Ammon's horn (tissue), 1 donor: ENCODE measurements around the gene ZDHHC24.
"Not testable (repeated sequence)": the region's sequence is repeated elsewhere in the genome, so short reads cannot be mapped to it uniquely, and the experiment has no call there.

Source experiments
- DNase-seq: peaks from one replicate; pipeline ENCODE4 v3.0.0-alpha.2; 2016; ENCODE audit warnings: low spot score

The ZDHHC24 gene

GRCh38 chr11:66544952-66545351 is 896 bp downstream of the ZDHHC24 start:
- DNase-seq = not testable (repeated sequence)

GRCh38 chr11:66543263-66544107 is 2.4 kb downstream of the ZDHHC24 start:
- DNase-seq = peak; percentile 34

DNA sequence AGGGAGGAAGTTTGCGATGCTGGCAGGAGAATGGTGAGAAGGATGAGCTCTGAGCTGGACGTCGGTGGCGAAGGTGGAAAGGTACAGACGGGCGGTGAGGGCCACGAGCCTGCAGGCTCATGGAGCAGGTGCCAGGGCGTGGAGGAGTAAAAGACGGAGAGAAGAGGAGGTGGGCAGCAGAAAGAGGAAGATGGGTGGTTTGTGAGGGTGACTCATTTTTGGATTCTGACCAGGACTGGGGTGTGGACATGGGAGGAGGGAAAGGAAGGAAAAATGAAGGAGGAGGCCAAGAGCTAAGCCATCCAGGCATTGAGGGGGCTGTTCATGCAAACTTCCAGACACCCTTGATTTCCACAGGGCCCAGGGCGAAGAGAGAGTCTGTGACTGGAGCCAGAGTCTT is 3.5 kb downstream of the ZDHHC24 start:
- no peak for DNase-seq

- DNase-seq = no peak
Measured at GRCh38 chr11:66541892-66542291, 4.0 kb downstream of the ZDHHC24 start.

GRCh38 chr11:66540598-66540997 is 5.2 kb downstream of the ZDHHC24 start:
- DNase-seq = not testable (repeated sequence)

- no peak for DNase-seq
Measured at GRCh38 chr11:66539870-66540213, 6.0 kb downstream of the ZDHHC24 start.

- DNase-seq = no peak
Measured at GRCh38 chr11:66539170-66539869, 6.5 kb downstream of the ZDHHC24 start.

GRCh38 chr11:66532784-66533183 is 13.1 kb downstream of the ZDHHC24 start:
- DNase-seq = no peak

GRCh38 chr11:66531841-66532240 is 14.0 kb downstream of the ZDHHC24 start:
- DNase-seq = no peak

DNA sequence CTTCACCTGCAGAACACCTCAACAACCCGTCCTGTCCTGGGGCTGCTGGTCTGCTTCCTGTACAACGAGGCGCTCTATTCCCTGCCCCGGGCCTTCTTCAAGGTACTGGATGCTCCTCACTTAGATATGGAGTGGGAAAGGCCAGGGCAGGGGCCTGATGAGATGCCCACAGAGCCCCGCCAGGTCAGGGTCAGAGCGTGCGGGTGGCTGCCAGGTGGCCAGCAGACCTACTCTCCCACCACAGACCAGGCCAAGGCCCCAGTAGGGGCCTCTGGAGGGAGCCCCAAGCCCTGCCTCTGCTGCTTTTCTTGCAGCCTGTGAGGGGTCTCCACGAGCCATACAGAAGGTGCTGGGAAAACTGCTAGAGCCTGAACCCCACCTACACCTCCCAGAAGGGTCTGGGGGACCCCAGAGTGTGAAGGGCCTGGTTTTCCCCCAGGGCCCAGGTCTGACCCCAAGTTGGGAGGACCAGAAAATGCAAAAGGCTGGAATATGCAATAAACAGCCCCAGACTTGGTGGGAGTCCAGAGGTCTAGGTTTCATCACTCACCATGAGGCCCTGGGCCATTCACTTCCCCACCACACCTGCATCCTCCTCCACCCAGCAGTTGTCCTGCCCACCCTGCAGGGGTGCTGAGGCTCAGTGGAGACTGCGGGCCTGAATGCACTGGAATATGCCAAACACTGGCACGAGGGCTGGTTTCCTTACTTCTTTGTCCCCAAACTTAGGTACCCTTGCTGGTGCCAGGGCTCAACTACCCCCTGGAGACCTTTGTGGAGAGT is 14.7 kb downstream of the ZDHHC24 start:
- no peak for DNase-seq

GRCh38 chr11:66529655-66530054 is 16.2 kb downstream of the ZDHHC24 start:
- DNase-seq = no peak

GRCh38 chr11:66529069-66529468 is 16.8 kb downstream of the ZDHHC24 start:
- no peak for DNase-seq

DNA sequence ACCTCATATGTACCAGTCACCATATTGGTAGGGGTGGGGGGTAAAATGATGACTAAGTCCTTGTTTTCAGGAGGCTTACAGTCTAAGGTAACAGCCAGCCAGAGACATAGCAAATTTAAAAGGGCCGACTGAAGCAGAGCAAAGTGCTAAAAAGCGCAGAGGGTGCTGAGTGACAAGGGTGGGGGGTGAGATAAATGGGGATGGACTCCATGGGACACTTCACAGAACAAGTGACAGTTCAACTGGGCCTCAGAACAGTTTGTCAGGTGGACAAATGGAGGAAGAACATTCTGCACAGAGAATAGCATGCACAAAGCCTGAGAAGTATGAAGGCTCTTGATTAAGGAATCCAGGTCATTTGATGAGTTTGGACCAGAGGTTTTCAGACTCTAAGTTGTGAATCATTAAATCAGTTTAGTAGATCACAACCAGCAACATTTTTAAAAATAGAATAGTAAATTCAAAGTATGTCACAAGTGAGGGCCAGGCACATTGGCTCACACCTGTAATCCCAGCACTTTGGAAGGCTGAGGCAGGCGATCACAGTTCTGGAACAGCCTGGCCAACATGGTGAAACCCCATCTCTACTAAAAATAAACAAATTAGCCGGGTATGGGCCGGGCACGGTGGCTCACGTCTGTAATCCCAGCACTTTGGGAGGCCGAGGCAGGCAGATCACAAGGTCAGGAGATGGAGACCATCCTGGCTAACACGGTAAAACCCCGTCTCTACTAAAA is 21.4 kb downstream of the ZDHHC24 start:
- no peak for DNase-seq

GRCh38 chr11:66523611-66524010 is 22.2 kb downstream of the ZDHHC24 start:
- DNase-seq = no peak

- no peak for DNase-seq
Measured at GRCh38 chr11:66510990-66511339, 34.9 kb downstream of the ZDHHC24 start.

DNA sequence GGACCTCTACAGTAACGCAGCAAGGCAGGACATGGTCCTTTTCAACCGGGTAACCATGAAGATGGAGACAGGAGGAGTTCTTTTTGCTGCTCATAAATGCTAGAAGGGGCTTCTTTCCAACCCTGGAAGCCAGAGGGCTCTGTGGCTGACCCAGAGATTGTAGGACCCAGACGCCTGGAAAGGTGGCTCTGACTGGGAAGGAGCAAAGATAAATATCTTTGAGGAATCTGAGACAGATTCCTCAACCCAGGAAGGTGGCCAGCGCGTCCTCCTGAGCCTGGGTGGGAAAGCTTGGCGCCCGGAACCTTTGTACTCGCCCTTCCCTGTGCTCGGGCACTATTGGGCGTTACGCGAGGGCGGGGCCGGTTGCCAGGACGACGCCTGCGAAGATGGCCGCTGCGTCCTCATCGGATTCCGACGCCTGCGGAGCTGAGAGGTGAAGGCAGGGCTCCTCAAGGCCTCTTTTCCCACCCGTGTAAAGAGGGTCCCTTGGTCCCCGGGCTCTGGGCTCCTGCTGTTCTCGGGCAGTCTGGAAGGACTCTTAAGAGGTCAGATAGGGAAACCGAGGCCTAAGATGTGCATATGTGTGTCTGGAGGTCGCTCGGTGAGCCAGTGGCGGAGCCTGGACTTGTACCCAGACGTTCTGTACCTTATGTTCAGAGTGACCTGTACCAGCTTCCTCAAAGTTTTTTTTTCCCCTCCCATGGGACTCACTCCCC is 35.4 kb downstream of the ZDHHC24 start, which contains the start of gene BBS1:
Gene BBS1, plus strand, starts transcription at position 365 of the 719 bp plus-strand sequence. Its CDS starts 25 bp downstream, at position 390.
- peak; percentile 88 for DNase-seq

- no peak for DNase-seq
Measured at GRCh38 chr11:66509131-66509561, 36.7 kb downstream of the ZDHHC24 start.

DNA sequence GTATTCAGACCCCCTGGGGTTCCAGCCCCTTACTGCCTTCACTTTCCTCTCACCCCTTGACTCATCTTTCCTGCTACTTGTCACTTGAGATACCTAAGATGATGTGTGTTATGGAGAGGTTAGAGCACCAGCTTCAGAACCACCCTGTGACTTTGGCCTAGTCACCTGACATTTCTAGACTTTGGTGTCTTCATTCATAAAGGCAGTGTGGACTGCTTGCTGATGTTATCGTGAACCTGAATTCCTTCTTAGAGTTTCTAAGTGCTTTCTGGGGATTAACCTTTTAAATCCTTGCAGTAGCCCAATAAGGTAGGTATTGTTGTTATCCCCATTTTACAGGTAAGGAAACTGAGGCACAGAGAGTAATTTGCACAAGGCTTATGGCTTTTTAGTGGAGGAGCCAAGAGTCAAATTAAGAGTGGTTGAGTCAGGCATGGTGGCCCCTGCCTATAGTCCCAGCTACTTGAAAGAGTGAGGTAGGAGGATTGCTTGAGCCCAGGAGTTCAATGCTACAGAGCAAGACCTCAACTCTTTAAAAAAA is 40.5 kb downstream of the ZDHHC24 start:
- no peak for DNase-seq

- DNase-seq = no peak
Measured at GRCh38 chr11:66498506-66498905, 47.3 kb downstream of the ZDHHC24 start.

GRCh38 chr11:66497206-66497605 is 48.6 kb downstream of the ZDHHC24 start:
- DNase-seq = no peak

- DNase-seq = no peak
Measured at GRCh38 chr11:66495401-66495854, 50.4 kb downstream of the ZDHHC24 start.
